ENCODE measurements around the gene CEP68. TPM values are rescaled to one million over a fixed set of nuclear protein-coding genes. Genes with fewer than 3 reads are reported as not detected.
"Not testable (repeated sequence)": the region's sequence is repeated elsewhere in the genome, so short reads cannot be mapped to it uniquely, and the experiment has no call there.

Gene CEP68
- total RNA-seq, 1 experiment from 2014 or later = 3.4 TPM

GRCh38 chr2:65129286-65129825 is 73.1 kb downstream of the CEP68 start:
- DNase-seq (ENCODE audit: low spot score) = peak; percentile 28

- DNase-seq (ENCODE audit: low spot score) = peak; percentile 99
Measured at GRCh38 chr2:65129826-65130663, 73.8 kb downstream of the CEP68 start, which contains the start of gene RAB1A. Gene RAB1A, minus strand, starts transcription at chr2:65130106. Its CDS starts 191 bp downstream, at chr2:65129915.

GRCh38 chr2:65130664-65131175 is 74.5 kb downstream of the CEP68 start:
- DNase-seq (ENCODE audit: low spot score) = peak; percentile 72

DNA sequence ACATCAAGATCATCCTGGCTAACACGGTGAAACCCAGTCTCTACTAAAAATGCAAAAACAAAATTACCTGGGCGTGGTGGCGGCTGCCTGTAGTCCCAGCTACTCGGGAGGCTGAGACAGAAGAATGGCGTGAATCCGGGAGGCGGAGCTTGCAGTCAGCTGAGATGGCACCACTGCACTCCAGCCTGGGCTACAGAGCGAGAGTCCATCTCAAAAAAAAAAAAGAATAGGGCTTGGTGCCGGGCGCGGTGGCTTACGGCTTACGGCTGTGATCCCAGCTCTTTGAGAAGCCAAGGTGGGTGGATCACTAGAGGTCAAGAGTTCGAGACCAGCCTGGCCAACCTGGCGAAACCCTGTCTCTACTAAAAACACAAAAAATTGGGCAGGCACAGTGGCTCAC is 76.7 kb downstream of the CEP68 start:
- DNase-seq (ENCODE audit: low spot score) = not testable (repeated sequence)

DNA sequence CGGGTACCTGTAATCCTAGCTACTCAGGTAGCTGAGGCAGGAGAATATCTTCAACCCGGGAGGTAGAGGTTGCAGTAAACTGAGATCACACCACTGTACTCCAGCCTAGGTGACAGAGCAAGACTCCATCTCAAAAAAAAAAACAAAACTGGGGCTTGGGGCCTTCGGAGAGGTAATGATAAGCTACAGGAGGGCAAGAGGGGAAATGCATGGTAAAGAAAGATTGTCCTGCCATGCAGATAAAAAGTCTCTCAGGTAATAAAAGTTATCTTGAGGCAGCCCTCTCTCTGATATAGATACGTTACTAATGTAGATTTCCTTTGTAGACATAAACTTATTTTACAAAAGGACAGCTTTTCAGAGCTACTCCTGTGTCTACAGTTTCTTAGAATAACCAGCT is 77.4 kb downstream of the CEP68 start:
- no peak for DNase-seq (ENCODE audit: low spot score)

DNA sequence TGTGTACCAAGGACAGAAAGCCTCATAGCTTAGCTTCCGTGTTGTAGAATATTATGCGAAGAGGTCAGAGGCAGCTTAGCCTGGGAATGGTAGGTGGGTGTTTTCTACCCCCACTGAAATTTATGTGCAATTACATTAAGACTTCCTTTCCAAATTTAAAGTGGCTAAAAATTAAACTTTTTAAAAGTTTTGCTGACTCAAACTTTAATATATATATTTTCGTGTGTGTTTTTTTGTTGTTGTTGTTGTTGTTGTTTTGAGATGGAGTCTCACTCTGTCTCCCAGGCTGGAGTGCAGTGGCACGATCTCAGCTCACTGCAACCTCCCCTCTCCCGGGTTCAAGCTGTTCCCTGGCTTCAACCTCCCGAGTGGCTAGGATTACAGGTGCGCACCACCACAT is 77.9 kb downstream of the CEP68 start:
- no peak for DNase-seq (ENCODE audit: low spot score)

DNA sequence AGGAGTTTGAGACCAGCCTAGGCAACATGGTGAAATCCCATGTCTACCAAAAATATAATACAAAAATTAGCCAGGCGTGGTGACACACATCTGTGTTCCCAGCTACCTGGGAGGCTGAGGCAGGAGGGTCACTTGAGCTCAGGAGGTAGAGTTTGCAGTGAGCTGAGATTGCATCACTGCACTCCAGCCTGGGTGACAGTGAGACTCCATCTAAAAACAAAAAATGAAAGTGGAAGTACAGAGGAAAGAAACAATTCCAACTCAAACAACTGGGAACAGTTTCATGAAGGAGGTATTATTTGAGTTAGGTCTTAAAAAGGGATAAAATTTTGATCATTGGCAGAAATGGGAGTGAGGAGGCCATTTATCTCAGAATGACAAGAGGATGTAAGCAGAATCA is 80.0 kb downstream of the CEP68 start:
- no peak for DNase-seq (ENCODE audit: low spot score)

Other genes starting within 250 kb of the CEP68 start
- gene SLC1A4, start 67.0 kb upstream of the CEP68 start, total RNA-seq (2014; rRNA removed; shearing (Covaris generic)) = 7.9 and 8.7 TPM in 2 replicates
- gene RAB1A, start 73.7 kb downstream of the CEP68 start, total RNA-seq (2014; rRNA removed; shearing (Covaris generic)) = 89.5 and 97.9 TPM in 2 replicates
- 32.8 and 33.6 TPM in 2 replicates for gene ACTR2, start 171.4 kb downstream of the CEP68 start, total RNA-seq (2014; rRNA removed; shearing (Covaris generic))

Measured in HT-29 (cell line).